GM10847 (cell line): ENCODE results near the gene TM6SF1.

Source experiments
- POLR2A ChIP-seq: IDR thresholded peaks from 2 replicates; pipeline ENCODE4 v1.6.1; 2011; ENCODE audit not compliant: insufficient read length; ENCODE audit errors: extremely low read depth

TM6SF1 gene

DNA sequence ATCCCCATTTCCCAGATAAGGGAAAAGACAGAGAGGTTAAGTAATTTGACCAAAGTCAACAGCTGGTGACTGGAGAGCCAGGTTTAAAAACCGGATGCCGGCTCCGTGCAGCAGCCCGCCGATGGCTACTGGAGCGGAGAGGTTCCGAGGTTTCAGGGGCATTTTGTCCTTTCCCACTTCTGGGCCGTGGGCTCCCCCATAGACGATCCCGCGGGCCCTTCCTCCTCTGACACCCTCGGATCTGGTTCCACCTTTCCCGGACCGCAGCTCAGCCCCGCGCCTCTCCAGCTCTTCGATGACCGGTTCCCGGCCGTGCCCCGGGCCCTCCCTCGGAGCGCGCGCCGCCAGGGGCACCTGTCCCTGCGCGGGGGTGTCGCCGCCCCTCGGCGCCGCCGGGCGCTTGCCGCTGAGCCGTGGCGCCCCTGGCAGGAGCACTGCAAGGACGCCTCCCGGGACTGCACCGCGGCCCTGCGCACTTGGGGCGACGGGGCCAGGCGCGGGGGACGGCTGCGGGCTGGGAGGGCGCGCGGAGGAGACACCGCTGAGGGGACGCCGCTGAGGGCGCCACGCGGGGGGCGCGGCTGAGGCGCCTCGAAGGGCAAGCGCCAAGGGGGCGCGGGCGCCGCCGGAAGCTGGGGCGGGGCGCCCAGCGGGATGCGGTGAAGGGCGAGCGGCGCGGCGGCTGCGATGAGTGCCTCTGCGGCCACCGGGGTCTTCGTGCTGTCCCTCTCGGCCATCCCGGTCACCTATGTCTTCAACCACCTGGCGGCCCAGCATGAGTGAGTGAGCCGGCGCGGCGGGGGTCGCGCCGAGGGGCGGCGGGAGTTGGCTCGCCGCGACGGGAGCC is at the start of gene TM6SF1:
Gene TM6SF1 (plus strand): TSS at position 652 of the 847 bp plus-strand sequence. CDS start 36 bp downstream, at position 688.
- TF ChIP-seq POLR2A = no peak

DNA sequence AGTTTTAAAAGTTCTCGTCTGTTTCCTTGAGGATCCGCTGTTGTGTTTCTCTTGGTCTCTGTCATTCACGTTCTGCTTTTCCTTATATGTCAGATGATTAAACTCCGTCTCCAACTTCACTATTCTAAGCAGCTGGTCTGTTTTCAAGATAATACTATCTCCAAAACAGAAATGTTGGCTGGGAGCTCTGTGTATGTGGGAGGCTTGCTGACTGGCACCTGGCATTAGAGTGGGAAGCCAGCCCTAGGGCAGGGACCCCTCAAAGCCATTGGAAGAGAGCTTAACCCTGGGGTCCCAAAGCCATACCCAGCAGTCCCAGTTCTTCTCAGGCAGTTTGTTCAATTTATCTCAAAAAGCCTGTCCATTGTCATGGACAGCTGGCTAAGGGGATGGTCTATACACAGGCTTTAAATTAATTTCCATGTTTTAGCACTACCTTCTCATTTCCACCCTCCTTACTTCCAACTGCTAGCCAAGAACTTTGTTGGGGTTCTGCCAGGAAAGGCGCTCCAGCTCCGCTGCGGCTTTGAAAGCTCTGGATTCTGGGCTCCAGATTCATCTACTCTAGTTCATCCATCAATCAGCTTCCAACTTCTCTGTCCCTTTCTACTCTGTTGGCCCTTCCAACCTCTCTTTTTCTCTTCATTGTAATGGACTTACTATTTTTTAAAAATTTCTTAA is 49.6 kb upstream of the TM6SF1 start:
- TF ChIP-seq POLR2A = no peak

DNA sequence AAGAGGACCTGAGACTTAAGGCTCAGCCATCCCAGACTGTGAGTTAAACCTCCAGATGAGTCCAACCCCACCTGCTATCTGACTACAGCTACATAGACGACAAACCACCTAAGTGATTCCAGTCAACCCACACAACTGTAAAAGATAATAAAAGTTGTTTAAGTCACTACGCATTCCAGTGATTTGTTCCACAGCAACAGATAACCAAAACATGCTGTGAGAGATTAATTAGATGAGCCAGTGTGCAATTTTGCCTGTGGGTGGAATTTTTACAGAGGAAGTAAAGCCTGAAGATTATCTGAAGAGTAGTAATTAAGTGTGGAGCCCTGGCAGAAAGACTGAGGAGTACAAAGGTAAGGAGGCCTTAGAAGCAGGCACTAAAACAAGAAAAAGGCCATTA is 45.8 kb upstream of the TM6SF1 start:
- no peak for TF ChIP-seq POLR2A

DNA sequence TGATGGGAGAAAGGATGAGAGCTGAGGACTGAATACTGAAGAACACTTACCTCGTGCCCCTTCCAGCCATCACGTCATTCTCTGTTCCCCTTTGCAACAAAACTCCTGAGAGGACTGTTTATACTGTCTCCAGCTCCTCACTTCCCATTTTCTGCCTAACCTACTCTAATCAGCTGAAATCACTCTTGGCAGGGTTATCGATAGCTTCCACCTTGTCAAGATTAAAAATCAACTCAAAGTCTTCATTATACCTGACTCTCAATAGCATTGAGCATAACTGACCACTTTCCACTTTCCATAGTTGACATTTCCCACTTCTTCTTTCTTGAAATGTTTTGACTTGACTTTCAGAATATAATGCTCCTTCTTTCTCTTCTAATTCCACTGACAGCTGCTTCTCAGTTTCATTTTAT is 44.7 kb upstream of the TM6SF1 start:
- no peak for TF ChIP-seq POLR2A

DNA sequence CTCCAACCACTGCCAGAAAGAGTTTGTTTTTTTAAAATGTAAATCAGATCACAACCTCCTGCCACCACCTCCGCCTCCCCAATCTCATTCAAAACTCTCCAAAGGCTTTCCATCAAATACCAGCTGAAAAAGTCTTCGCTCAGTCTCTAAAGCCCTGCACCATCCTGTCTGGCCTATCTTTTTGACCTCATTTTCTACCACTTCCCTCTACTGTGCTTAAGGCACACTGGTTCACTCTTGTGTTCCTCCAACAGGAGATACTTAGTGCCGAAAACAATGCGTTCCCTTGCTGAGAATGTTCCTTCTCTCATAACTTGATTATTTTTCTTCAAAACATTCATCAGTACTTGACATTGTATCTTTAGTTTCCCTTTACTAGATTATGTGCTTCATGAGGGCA is 43.9 kb upstream of the TM6SF1 start:
- no peak for TF ChIP-seq POLR2A

DNA sequence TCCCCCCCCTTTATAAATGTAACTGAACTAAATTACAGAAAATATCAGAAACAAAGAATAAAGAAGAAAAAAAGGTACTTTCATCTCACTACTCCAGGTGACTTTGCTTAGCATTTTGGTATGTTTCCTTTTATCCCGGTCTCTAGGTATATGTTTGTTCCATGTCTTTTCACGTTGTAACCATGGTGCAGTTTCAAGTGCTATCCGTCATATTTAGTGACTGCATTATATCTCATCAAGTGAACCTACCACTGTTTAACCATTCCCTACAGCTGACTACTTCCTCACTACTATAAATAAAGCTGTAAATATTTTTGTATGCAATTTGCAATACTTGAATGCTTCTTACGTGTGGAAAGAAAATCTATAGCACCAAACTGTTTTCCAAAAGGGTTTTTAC is 42.6 kb upstream of the TM6SF1 start:
- no peak for TF ChIP-seq POLR2A

DNA sequence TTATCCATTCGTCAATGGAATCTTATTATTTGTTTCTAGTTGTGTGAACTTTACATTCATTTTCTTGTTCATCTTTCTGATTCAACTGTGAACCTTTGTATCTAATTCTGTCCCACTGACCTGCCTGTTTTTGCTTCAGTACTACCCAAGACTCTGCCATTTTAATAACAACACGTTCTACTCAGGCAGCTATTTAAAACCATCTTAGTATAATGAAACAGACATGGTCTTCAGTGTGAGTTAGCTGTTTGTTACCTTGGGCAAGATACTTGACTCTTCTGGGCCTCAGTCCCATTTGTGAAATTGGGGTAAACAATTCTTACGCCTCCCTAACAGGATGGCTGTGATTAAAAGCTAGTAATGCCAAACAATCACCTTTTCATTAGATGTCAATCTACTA is 42.0 kb upstream of the TM6SF1 start:
- no peak for TF ChIP-seq POLR2A

DNA sequence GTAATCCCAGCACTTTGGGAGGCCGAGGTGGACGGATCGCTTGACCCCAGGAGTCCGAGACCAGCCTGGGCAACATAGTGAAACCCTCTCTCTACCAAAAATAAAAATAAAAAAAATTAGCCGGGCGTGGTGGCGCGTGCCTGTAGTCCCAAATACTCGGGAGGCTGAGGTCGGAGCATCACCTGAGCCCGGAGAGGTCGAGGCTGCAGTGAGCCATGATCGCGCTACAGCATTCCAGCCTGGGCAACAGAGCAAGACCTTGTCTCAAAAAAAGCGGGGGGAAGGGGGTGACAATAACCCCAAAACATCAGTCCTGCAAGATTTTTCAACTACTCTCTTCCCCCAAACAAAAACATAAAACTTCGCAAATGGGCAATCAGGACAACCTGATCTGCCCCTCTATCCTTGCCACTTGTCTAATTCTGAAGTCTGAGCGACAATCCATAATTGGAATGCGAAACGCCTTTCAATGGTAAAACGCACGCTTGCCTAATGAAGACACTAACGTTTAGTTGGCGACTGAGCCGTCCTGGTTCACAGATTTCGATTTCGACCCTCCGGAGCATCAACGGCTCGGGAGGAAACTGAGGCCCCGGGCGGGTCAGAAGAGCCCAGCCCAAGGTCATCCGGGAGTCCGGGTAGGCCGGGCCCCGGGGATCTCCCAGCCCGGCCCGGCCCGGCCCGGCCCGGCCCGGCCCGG is 41.3 kb upstream of the TM6SF1 start:
- no peak for TF ChIP-seq POLR2A

DNA sequence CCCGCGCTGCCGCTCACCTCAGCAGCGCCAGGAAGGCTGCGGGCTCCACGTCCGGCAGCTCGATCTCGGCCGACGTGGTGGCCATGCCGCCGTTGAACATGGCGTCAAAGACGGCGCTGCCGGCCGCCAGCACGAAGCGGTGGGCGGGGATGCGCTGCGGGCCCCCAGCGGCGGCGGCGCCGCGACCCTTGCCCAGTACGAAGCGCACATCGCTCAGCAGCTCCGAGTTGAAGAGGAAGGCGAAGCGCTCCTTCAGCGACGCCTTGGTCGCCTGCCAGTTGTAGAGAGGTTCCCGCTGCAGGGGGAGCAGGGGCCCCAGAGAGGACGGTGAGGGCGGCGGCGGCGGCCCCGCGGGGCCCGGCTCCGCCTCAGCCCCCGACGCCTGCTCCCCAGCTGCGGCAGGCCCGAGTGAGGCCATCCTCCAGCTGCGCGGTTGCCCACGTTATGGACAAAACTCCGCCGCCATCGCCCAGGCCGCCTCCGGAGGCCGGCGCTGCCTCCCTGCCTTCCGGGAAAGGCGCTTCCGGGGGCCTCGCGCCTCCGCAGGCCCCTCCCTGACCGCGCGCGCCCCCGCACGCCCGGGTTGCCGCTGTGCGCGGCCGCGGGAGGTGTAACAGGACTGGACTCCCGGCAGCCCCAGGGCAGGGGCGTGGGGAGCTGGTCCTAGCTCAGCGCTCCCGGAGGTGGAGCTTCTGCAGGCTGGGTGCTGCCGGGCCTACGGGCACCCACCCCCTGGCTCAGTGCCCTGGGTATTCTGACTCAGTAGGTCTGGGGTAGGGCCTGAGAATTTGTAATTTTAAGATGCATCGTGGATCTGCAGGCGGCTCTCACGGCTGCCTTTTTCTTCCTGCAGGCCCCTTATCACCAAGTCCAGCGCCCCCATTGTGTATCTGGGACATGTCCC is 40.5 kb upstream of the TM6SF1 start, which contains the start of gene BTBD1:
Gene BTBD1 (minus strand): TSS at position 519 of the 904 bp plus-strand sequence. CDS start 101 bp downstream, at position 418.
- TF ChIP-seq POLR2A = peak; percentile 96

DNA sequence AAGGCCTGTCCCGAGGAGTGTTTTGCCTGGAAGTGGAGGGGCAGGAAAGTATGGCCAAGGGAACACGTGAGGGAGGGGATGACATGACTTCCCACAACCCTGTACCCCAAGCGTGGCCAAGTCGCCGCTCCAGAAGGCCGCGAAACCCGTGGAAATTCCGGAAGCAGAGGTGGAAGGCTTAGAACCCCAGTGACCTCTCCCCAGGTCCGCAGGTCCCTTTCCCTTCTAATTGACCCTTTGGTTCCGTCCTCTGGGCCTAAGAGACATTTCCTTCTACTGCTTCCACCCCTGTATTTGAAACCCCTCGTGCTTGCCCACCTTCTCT is 39.8 kb upstream of the TM6SF1 start:
- no peak for TF ChIP-seq POLR2A

DNA sequence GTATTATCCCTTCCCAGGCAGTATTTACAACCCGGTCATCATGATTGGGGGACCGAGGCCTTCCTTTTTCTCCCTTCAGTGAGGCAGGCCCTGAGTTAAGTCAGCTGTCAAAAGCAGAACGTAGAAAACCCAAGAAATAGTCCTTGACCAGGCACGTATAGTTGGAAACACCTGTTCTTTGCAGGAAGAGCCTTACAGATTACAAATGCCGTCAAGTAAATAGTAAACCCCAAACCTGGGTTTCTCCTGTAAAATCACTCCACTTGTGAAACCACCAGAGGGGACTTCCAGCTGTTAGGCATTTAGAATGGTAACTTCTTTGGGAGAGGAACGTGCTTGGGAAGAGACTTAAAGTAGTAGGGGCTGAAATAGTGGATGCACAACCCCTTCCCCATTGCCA is 39.4 kb upstream of the TM6SF1 start:
- no peak for TF ChIP-seq POLR2A

DNA sequence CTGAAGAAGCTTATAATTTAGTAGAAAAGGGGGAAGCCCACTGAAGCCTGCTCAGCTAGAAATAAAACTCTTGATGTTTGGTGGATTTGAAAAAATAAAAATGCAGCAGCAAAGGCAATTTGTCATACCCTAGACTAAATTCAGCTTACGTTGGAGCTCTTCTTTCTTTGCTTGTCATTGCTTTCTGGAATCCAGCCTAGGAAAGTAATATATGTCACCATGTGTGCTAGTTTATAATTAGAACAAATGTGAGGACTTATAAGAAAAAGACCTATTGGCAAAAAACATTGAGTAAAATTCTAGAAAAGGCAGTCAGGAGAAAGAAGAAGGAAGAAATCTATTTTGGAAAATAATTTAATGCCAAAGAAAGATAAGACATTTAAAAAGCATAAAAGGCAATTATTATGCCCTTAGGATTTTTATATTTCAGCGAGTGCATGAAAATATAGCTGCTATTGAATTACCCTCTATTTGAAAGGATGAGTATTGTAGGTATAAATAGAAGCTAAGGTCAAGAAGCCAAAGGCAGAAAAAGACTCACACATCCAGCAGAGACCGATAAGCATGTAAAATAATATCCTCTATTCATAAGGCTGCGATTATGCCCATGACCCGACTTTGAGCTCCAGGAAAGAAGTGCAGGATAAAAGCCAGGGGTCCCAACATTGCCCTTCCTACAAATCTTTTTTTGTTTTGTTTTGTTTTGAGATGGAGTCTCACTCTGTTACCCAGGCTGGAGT is 29.8 kb upstream of the TM6SF1 start:
- no peak for TF ChIP-seq POLR2A

DNA sequence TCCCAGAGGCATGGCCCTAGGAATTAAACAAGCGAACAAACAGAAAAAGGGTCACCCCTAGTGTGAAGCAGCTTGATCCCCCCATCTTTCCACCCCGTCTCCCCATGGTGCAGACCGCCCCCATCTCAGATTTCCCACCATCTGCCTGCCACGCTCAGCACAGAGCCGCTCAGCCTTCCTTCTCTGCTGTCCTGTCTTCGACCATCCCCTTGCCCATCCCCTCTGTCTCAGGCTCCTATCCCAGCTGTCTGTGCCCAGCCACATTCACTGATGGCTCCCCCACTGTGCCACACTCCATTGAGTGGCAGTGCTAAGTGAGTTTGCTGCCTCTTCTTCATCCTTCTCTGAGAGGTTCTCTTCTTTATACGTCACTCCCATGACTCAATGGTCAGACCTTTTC is 28.7 kb upstream of the TM6SF1 start:
- TF ChIP-seq POLR2A = no peak
